ENCODE data around the gene ABCC6.
"Not testable (repeated sequence)": the region's sequence is repeated elsewhere in the genome, so short reads cannot be mapped to it uniquely, and the experiment has no call there.

ABCC6 gene

GRCh38 chr16:16221382-16221781, 1.9 kb downstream of the ABCC6 start:
- not testable (repeated sequence) for DNase-seq

GRCh38 chr16:16220449-16220848, 2.8 kb downstream of the ABCC6 start:
- DNase-seq, result not testable (repeated sequence)

- DNase-seq, result not testable (repeated sequence)
Measured at GRCh38 chr16:16218787-16219186, 4.5 kb downstream of the ABCC6 start.

- DNase-seq, result not testable (repeated sequence)
Measured at GRCh38 chr16:16218349-16218748, 4.9 kb downstream of the ABCC6 start.

- not testable (repeated sequence) for DNase-seq
Measured at GRCh38 chr16:16213863-16214293, 9.4 kb downstream of the ABCC6 start.

- DNase-seq, result not testable (repeated sequence)
Measured at GRCh38 chr16:16211404-16211803, 11.9 kb downstream of the ABCC6 start.

- not testable (repeated sequence) for DNase-seq
Measured at GRCh38 chr16:16208461-16208860, 14.8 kb downstream of the ABCC6 start.

- DNase-seq, result not testable (repeated sequence)
Measured at GRCh38 chr16:16207787-16208334, 15.4 kb downstream of the ABCC6 start.

GRCh38 chr16:16207097-16207786, 16.1 kb downstream of the ABCC6 start:
- not testable (repeated sequence) for DNase-seq

- DNase-seq, result not testable (repeated sequence)
Measured at GRCh38 chr16:16205864-16206263, 17.4 kb downstream of the ABCC6 start.

- DNase-seq, result not testable (repeated sequence)
Measured at GRCh38 chr16:16204552-16204951, 18.7 kb downstream of the ABCC6 start.

- DNase-seq, result not testable (repeated sequence)
Measured at GRCh38 chr16:16203494-16203893, 19.8 kb downstream of the ABCC6 start.

- peak; percentile 6 for DNase-seq
Measured at GRCh38 chr16:16202400-16203143, 20.7 kb downstream of the ABCC6 start.

GRCh38 chr16:16201880-16202279, 21.4 kb downstream of the ABCC6 start:
- not testable (repeated sequence) for DNase-seq

GRCh38 chr16:16200391-16200790, 22.9 kb downstream of the ABCC6 start:
- not testable (repeated sequence) for DNase-seq

- DNase-seq, result not testable (repeated sequence)
Measured at GRCh38 chr16:16199428-16199827, 23.9 kb downstream of the ABCC6 start.

- no peak for DNase-seq
Measured at GRCh38 chr16:16197966-16198365, 25.3 kb downstream of the ABCC6 start.

GRCh38 chr16:16197331-16197730, 26.0 kb downstream of the ABCC6 start:
- no peak for DNase-seq

GRCh38 chr16:16196099-16196498, 27.2 kb downstream of the ABCC6 start:
- DNase-seq, result no peak

- DNase-seq, result no peak
Measured at GRCh38 chr16:16191493-16192167, 31.7 kb downstream of the ABCC6 start.

- not testable (repeated sequence) for DNase-seq
Measured at GRCh38 chr16:16190966-16191365, 32.3 kb downstream of the ABCC6 start.

GRCh38 chr16:16190546-16190945, 32.7 kb downstream of the ABCC6 start:
- no peak for DNase-seq

GRCh38 chr16:16189842-16190241, 33.5 kb downstream of the ABCC6 start:
- no peak for DNase-seq
